COLO668 (cell line): ENCODE data around the gene SKAP1.
"Not testable (repeated sequence)": the region's sequence is repeated elsewhere in the genome, so short reads cannot be mapped to it uniquely, and the experiment has no call there.

Source experiments
- DNase-seq: peaks from one replicate; lab custom pipeline; 2025; ENCODE audit not compliant: unreplicated experiment; lab: John Stamatoyannopoulos, UW

SKAP1 gene

GRCh38 chr17:48250059-48250458 is 180.0 kb downstream of the SKAP1 start:
- DNase-seq = not testable (repeated sequence)

GRCh38 chr17:48247603-48248002 is 182.4 kb downstream of the SKAP1 start:
- no peak for DNase-seq

GRCh38 chr17:48247038-48247437 is 183.0 kb downstream of the SKAP1 start:
- no peak for DNase-seq

- no peak for DNase-seq
Measured at GRCh38 chr17:48246612-48247011, 183.4 kb downstream of the SKAP1 start.

- DNase-seq = not testable (repeated sequence)
Measured at GRCh38 chr17:48245465-48246033, 184.5 kb downstream of the SKAP1 start.

- DNase-seq = no peak
Measured at GRCh38 chr17:48244814-48245213, 185.2 kb downstream of the SKAP1 start.

GRCh38 chr17:48244121-48244711 is 185.8 kb downstream of the SKAP1 start:
- no peak for DNase-seq

- DNase-seq = no peak
Measured at GRCh38 chr17:48241770-48242497, 188.1 kb downstream of the SKAP1 start.

- DNase-seq = no peak
Measured at GRCh38 chr17:48241131-48241591, 188.9 kb downstream of the SKAP1 start.

GRCh38 chr17:48240562-48241130 is 189.4 kb downstream of the SKAP1 start:
- DNase-seq = no peak

GRCh38 chr17:48240122-48240521 is 189.9 kb downstream of the SKAP1 start:
- no peak for DNase-seq

- no peak for DNase-seq
Measured at GRCh38 chr17:48239603-48239995, 190.4 kb downstream of the SKAP1 start.

GRCh38 chr17:48238933-48239602 is 190.9 kb downstream of the SKAP1 start:
- no peak for DNase-seq

GRCh38 chr17:48237456-48237855 is 192.6 kb downstream of the SKAP1 start:
- DNase-seq = no peak

- no peak for DNase-seq
Measured at GRCh38 chr17:48236681-48237134, 193.3 kb downstream of the SKAP1 start.

- no peak for DNase-seq
Measured at GRCh38 chr17:48234922-48235321, 195.1 kb downstream of the SKAP1 start.

- peak; percentile 59 for DNase-seq
Measured at GRCh38 chr17:48231995-48232959, 197.7 kb downstream of the SKAP1 start.

- DNase-seq = no peak
Measured at GRCh38 chr17:48229936-48230335, 200.1 kb downstream of the SKAP1 start.

GRCh38 chr17:48228720-48229119 is 201.3 kb downstream of the SKAP1 start:
- peak; percentile 5 for DNase-seq
